AG20443 (cell line): ENCODE data around the gene ASTL.
"Not testable (repeated sequence)": the region's sequence is repeated elsewhere in the genome, so short reads cannot be mapped to it uniquely, and the experiment has no call there.

Experiments
- DNase-seq: peaks from one replicate; pipeline ENCODE4 v3.0.0; 2012; ENCODE audit warnings: low spot score, mixed read lengths

The ASTL gene

DNA sequence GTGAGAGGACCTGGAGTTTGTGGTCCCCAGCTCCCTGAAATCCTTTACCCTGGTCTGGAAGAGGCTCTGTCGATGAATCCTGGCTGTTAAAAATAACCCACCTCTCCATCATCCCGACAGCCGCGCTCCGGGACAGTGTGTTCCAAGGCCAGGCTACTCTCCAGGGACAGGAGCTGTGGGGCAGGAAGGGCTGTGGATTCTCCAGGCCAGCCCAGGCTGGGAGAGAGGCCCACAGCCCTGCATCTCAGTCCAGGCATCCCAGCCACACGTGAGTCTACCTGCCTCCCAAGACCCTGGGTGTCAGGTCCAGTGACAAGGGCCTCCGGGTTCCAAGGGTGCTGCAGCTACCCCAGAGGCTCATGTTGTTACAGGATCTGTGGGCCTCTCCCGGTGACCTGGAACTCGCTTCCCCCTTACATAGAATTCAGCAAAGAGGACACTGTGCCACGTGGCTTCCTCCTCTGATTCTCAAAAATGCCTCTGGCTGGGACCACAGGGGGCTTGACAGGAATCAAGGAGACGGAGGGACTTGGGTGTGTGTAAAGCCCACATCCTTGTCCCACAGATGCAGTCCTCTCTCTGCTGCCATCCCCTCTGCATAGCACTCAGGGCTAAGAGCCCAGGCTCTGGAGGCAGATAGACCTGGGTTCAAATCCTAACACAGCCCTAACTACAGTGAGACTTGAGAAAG is 39.3 kb downstream of the ASTL start:
- DNase-seq: peak; percentile 5

GRCh38 chr2:96097951-96098823 is 40.1 kb downstream of the ASTL start:
- DNase-seq: peak; percentile 4

- DNase-seq: no peak
Measured at GRCh38 chr2:96097441-96097840, 40.9 kb downstream of the ASTL start.

GRCh38 chr2:96095116-96095636 is 43.1 kb downstream of the ASTL start:
- no peak for DNase-seq

GRCh38 chr2:96093528-96093927 is 44.8 kb downstream of the ASTL start:
- peak; percentile 1 for DNase-seq

DNA sequence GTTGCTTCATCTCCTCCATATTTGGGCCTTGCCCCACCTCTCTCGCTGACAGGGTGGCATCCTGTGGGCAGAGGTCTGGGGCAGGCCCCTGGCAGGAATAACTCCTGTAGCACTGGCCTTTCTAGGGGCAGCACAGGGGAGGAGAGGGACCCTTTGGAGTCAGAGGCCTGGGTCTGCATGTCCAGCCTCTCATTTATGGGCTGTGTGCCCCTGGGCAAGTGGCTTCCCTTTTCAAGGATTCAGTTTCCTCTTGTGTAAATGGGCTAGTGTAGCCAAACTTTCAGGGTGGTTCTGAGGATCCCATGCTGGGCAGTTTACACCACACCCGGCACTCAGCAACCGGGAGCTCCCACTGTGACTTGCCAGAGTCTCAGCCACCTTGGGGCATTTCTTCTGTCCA is 45.4 kb downstream of the ASTL start:
- DNase-seq: peak; percentile 3

GRCh38 chr2:96092573-96092877 is 45.8 kb downstream of the ASTL start:
- peak; percentile 2 for DNase-seq

- peak; percentile 5 for DNase-seq
Measured at GRCh38 chr2:96091711-96092572, 46.4 kb downstream of the ASTL start.

GRCh38 chr2:96091141-96091710 is 47.1 kb downstream of the ASTL start:
- DNase-seq: peak; percentile 11

DNA sequence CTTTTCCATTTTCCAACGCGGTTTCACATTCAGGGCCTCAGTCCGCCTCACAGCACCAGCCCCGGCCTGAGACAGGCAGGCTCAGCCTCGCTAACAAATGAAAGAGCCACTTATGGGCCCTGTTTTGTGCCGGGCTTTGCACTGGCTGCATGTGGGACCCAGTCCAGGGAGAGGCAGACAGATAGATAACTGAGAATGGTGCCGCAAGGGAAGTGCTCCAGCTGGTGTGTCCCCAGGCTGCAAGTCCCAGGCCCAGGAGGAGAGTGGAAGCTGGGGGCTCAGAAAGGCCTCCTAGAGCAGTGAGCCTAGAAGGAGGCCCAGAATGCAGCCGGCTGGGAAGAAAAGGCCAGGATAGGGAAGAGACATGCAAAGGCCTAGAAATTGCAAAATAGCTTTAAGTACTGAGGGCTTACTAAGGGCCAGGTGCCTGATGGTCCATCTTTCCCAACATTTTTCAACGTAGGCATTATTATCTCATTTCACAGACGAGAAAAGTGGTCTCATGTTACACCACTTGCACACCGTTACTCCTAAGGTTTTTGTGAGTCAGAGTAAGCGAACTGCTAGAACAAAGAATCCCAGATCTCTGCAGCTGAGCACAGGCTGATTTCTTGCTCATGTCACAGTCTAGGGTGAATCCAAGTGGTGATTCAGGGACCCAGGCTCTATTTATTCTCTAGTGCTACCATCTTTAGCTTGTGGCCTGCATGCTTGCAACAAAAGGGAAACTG is 47.9 kb downstream of the ASTL start:
- peak; percentile 3 for DNase-seq

GRCh38 chr2:96089356-96090195 is 48.7 kb downstream of the ASTL start:
- peak; percentile 5 for DNase-seq

GRCh38 chr2:96088340-96089335 is 49.7 kb downstream of the ASTL start:
- DNase-seq: peak; percentile 6

DNA sequence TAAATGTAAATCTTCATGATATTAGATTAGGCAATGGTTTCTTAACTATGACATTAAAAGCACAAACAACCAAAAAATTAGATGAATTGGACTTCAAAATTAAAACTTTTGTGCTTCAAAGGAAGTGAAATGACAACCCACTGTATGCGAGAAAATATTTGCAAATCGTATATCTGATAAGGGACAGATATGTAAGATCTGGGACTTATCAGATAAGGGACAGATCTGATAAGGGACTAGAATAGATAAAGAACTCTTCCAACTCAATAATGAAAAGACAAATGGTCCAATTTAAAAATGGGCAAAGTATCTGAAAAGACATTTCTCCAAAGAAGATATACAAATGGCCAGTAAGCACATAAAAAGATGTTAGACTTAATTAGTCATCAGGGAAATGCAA is 51.2 kb downstream of the ASTL start:
- DNase-seq: no peak

GRCh38 chr2:96085541-96086355 is 52.6 kb downstream of the ASTL start:
- DNase-seq: peak; percentile 4

- not testable (repeated sequence) for DNase-seq
Measured at GRCh38 chr2:96084858-96085518, 53.3 kb downstream of the ASTL start.

DNA sequence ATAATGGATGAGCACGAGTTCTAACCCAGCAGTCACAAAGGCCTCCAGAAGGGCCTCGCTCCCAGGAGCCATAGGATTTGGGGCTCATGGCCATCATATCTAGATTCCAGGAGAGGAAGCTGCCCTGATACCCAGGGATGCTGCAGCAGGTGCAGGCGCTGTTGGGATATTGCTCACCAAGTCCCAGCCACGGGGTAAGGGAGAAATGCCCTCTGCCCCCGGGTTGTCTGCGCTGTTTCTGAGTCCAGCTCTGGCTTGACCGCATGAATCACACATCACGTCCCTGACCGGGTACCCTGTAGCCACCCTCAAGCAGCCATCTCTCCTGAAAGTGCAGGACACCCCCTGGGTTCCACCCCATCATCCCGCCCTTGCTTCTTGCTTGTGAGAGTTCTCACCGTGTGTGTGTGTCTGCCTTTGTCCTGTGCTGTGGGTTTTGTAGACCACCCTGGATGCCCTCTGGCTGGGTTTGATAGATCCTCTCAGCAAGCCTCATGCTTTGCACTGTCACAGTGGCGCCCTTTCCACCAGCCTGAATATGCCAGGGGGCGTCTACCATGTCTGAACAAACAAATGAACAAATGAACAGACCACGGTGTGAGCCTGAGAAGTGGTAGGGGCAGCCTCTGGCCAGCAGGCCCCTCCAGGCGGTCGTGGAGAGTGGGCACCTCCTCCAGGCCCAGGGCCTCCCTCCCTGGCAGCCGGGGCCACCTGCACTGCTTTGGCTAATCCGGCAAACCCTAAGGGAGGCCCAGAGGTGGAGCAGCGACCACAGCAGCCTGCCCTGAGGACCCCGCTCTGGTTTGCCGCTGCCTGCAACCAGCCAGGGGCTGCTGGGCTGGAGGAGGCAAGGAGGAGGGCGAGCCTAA is 54.1 kb downstream of the ASTL start:
- peak; percentile 6 for DNase-seq
